ENCODE measurements around the gene CTPS2.
"Not testable (repeated sequence)": the region's sequence is repeated elsewhere in the genome, so short reads cannot be mapped to it uniquely, and the experiment has no call there.

Gene CTPS2

GRCh38 chrX:16658284-16658683 is 54.2 kb downstream of the CTPS2 start:
- DNase-seq (ENCODE audit: extremely low read depth in 1 of 2, low read depth in 1 of 2): no peak

DNA sequence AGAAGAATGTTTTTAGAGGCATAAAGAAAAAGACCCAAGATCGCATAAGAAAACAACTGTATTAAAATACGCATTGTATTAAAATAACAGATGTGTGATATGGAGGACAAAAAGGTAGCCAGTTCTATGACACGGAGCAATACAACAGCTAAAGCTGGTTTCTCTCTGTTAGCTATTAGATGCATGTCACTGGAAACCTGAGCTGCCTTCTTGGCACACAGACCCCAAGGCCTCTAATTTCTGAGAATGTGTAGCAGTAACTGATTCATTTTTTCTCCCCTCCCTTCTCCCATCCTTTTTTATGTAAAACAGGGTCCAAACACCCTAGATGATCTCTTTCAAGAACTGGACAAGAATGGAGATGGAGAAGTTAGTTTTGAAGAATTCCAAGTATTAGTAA is 58.4 kb downstream of the CTPS2 start:
- no peak for DNase-seq (ENCODE audit: extremely low read depth in 1 of 2, low read depth in 1 of 2)

- no peak for DNase-seq (ENCODE audit: extremely low read depth in 1 of 2, low read depth in 1 of 2)
These were observed 59.0 kb downstream of the CTPS2 start for GRCh38 chrX:16653424-16653823.

DNA sequence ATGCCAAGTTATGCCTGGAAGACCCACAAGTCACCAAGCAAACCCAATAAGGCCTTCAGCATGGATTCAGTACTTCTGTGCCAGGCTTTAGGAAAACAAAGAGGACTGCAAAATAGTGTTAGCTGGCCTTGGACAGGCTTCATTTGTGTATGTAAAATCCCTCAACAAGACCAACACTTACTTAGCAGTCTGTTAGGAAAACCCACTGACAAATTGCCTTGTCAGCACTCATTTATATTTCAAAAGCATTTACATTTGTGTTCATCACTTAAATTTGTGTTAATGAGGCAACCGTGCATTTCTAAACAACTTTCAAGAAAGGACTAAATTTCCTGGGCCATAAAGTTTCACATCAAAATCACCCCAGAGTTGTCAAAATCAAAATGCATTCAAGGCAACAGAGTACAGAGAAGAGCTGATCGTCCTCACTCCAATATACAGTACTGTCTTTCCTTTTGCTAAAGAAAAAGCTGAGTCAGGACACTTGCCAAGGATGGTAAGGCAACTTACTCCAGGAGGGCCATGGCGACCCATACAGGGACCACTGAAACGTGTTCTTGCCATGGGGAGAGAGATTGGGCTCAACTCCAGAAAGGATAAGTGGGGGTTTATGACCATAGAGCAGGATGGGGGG is 61.0 kb downstream of the CTPS2 start:
- no peak for DNase-seq (ENCODE audit: extremely low read depth in 1 of 2, low read depth in 1 of 2)

DNA sequence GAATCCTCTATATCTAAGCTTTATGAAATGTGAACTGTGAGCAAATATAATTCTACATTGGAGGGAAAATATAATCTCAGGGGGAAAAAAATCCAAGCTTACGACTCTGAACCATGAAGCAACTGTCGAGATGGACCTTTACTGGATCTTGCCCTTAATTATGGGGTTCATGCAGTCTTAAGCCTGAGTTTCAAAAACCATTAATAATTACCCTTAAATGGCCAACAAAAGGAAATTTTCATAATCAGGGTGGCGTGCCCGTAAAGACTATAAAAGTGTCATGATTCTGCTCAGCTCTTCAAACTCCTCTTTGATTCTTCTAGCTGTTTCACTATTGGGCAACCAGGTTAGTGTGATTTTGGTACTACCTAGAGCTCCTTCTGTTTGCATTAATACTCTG is 62.6 kb downstream of the CTPS2 start, which contains the start of gene S100G:
S100G (plus strand) TSS at position 301 of the 400 bp plus-strand sequence. CDS start 849 bp downstream, outside the sequence.
- DNase-seq (ENCODE audit: extremely low read depth in 1 of 2, low read depth in 1 of 2): no peak

DNA sequence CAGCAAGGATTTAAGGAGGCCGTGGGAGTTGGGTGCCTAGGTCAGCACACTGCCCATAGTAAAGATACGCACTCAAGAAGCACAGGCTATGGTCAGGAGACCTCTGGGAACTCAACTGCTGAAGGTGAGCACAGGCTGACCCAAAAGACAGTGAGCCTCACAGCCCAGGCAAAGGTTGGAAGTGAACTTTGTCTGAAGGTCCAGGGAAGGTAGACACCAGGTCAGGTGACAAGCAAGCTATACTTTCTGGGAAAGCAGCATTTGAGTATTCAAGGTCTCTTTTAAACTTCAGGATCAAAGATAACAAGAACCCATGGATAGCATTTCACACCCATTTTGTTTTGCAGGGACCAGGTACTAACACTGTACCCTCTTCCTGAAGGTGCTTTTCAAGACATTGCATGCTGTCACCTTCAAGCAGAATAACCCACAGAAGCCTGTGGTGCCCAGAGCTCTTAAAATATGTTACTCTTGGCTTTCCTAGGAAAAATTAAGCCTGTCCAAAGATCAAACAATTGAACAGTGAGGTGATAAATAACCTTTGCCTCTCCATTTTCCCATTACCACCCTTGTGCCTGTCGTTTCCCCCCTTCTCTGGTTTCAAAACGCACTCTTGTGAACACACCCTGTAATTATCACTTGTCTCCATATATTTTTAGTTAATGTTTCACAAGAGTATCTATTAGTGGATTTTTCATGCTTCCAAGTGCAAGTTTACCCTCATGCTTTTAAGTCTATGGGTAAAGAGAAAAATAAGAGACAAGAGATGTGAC is 65.9 kb downstream of the CTPS2 start:
- no peak for DNase-seq (ENCODE audit: extremely low read depth in 1 of 2, low read depth in 1 of 2)

DNA sequence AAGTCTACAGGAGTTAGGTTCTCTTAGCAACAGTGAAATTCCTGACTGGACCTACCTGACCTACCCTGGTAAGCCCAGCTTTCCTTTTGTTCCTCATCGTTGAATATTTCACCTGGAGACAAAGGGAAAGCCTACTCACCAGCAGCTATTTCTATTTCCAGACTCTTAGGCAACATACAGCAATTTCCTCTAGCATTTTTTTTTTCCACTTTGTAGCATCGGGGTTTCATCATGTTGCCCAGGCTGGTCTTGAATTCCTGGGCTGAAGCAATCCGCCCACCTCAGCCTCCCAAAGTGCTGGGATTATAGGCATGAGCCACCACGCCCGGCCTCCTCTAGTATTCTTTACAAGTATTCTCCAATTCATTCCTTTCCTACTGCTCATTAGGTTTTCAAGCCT is 69.3 kb downstream of the CTPS2 start:
- no peak for DNase-seq (ENCODE audit: extremely low read depth in 1 of 2, low read depth in 1 of 2)

- no peak for DNase-seq (ENCODE audit: extremely low read depth in 1 of 2, low read depth in 1 of 2)
These were observed 71.6 kb downstream of the CTPS2 start for GRCh38 chrX:16640823-16641222.

DNA sequence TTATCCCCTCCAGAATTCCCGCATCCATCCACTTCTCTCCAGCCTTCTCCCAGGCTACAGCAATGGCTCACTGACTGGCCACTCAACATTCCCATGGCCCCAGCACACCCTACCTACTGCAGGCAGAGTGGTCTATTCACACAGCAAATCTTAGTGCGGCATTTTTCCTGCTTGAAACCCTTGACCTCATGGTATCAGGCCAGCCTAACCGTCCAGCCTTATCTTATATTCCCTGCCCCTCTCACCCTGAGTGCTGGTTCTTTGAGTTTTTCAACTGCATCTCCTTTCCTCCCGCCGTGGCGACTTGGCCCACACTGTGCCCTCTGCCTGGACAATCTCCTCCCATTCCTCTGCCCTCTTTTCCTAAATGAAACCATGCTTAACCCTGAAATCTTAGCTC is 72.5 kb downstream of the CTPS2 start:
- DNase-seq (ENCODE audit: extremely low read depth in 1 of 2, low read depth in 1 of 2): no peak

- no peak for DNase-seq (ENCODE audit: extremely low read depth in 1 of 2, low read depth in 1 of 2)
These were observed 73.9 kb downstream of the CTPS2 start for GRCh38 chrX:16638533-16638932.

DNA sequence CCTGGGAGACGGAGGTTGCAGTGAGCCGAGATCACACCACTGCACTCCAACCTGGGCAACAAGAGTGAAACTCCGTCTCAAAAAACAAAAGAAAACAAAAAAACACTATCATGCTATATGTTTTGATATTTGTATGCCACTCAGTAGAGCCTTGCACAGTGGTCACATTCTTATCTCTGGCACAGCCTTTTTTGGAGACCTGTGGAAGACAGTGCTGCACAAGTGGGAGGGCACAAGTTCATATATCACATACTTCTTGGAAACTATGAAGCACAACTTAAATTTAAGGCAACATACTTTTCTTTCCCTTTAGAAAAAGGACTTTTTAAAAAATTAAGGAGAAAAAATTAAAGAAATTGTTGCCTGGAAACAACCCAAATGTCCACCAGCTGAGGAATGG is 76.9 kb downstream of the CTPS2 start:
- no peak for DNase-seq (ENCODE audit: extremely low read depth in 1 of 2, low read depth in 1 of 2)

- no peak for DNase-seq (ENCODE audit: extremely low read depth in 1 of 2, low read depth in 1 of 2)
These were observed 77.4 kb downstream of the CTPS2 start for GRCh38 chrX:16635040-16635439.

DNA sequence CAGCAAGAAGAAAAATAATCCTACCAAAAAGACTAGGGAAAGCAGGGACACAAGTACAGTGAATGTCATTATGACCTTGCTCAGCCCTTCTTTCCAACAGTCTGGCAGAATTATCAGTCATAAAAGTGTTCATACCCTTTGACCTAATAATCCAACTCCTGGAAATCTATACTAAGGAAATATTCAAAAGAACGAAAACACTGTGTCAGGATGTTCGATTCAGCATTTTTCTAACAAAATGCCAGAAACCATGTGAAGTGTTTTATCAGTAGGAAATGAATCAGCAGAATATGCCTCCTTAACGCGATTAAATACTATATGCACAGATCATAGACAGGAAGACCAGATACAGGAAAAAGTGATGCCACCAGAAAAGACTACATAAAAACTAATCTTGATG is 78.7 kb downstream of the CTPS2 start:
- DNase-seq (ENCODE audit: extremely low read depth in 1 of 2, low read depth in 1 of 2): no peak

DNA sequence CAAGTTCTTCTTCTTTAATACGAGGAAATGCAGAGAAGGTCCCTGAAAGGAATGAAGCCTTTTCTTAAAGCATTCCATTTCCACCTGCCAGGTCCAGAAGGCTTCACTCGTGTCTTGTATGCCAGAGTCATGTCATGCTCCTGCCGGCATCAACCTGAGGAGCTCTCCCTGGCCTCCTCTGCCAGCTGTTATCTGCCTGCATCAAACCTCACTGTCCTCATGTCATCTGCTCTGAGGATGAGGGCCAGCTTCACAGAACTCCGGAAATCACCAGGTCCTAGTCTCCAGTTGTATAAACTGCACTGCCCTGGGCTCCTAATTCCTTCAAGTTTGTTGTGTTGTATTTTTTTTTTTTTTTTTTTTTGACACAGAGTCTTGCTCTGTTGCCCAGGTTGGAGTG is 82.6 kb downstream of the CTPS2 start:
- no peak for DNase-seq (ENCODE audit: extremely low read depth in 1 of 2, low read depth in 1 of 2)

GRCh38 chrX:16628946-16629595 is 83.4 kb downstream of the CTPS2 start:
- no peak for DNase-seq (ENCODE audit: extremely low read depth in 1 of 2, low read depth in 1 of 2)

- not testable (repeated sequence) for DNase-seq (ENCODE audit: extremely low read depth in 1 of 2, low read depth in 1 of 2)
These were observed 84.0 kb downstream of the CTPS2 start for GRCh38 chrX:16628511-16628910.

- DNase-seq (ENCODE audit: extremely low read depth in 1 of 2, low read depth in 1 of 2): no peak
These were observed 93.4 kb downstream of the CTPS2 start for GRCh38 chrX:16619024-16619423.

- no peak for DNase-seq (ENCODE audit: extremely low read depth in 1 of 2, low read depth in 1 of 2)
These were observed 94.0 kb downstream of the CTPS2 start for GRCh38 chrX:16618422-16618821.

DNA sequence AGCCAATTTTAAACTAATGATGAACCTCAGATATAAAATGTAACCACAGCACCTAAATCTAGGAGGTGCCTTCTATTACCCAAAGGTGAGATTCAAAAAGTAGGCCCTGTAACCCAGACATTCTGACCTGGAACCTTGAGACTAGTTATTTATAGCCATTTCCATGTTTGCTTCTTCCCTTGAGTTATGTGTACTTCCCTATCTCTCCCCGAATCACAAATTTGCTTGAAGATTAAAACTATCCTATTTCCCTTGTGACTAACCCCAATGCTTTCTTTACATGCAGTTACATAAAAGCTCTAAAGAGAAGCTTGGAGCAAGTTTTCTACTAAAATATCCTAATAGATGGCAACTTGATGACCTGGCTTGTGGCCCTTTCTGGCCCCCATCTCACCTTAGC is 95.1 kb downstream of the CTPS2 start:
- no peak for DNase-seq (ENCODE audit: extremely low read depth in 1 of 2, low read depth in 1 of 2)

DNA sequence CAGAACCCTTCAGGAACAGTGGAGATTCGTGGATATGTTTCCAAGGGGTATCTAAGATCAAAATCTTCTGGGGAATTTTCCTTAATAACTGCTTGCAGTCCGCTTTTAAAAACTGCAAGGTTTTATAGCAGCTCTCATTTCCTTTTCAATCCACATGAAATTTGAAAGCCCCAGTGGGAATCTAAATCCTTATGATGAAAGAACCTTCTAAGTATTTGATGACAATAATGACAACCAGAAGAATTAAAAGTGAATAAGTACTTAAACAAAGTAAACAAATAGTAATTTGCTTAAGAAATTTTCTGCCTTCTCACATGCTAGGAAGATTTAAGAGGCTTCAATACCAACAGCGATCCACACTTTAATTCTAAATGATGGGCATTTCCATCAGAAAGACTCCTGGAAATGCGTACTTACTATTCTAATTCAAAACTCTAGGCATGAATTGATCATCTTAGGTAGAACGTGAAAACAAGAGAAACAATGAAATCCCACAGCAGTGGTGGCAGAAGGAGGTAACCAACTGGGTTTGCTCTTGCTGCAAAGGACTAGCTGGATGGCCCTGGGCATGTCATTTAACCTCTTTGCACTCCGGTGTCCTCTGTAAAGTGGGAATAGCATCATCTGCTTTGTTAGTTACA is 100.1 kb downstream of the CTPS2 start:
- DNase-seq (ENCODE audit: extremely low read depth in 1 of 2, low read depth in 1 of 2): no peak

DNA sequence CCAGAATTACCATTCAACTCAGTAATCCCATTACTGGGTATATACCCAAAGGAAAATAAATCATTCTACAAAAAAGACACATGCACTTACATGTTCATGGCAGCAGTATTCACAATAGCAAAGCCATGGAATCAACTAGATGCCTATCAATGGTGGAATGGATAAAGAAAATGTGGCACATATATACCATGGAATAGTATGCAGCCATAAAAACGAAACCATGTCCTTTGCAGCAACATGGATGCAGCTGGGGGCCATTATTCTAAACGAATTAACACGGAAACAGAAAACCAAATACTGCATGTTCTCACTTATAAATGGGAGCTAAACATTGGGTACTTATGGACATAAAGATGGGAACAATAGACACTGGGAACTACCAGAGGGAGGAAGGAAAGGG is 101.8 kb downstream of the CTPS2 start:
- not testable (repeated sequence) for DNase-seq (ENCODE audit: extremely low read depth in 1 of 2, low read depth in 1 of 2)

All from activated CD8-positive, alpha-beta memory T cell treated with anti-CD3 and anti-CD28 coated beads for 1 hour (primary cell).